Tibial nerve (tissue), 3 donors: Measurements from ENCODE around the gene SNAPIN.

Experiments used
- CTCF ChIP-seq, 5 experiments: fragments of 200-600 bp in 3 of 5; fragments of 450-650 bp in 2 of 5; sonication (generic) in 3 of 5; IDR thresholded peaks; one replicate each; pipeline ENCODE4 v1.5.1; 2016 to 2019; ENCODE audit warnings: antibody characterized with exemption in 5 of 5, mild to moderate bottlenecking in 3 of 5, moderate library complexity in 2 of 5
- POLR2A ChIP-seq, 2 donors: fragments of 450-650 bp; IDR thresholded peaks; one replicate each; pipeline ENCODE4 v1.6.1; 2017; ENCODE audit warnings: antibody characterized with exemption in 2 of 2, mild to moderate bottlenecking in 2 of 2, moderate library complexity in 2 of 2

- TF ChIP-seq CTCF (IDR thresholded peaks at IDR 0.05) (no peak), POLR2A (IDR thresholded peaks at IDR 0.05) (no peak)
Measured at GRCh38 chr1:153661111-153661708, 2.7 kb downstream of the SNAPIN start.
